Measurements from ENCODE around the gene HIPK3.

- no peak; the same call in 1 of the 2 replicates for TF ChIP-seq CTCF (IDR thresholded peaks at IDR 0.05; ENCODE audit: low read depth, low read length)
- no peak for TF ChIP-seq EZH2phosphoT487 (IDR thresholded peaks at IDR 0.05; ENCODE audit: low read depth)
Observed at GRCh38 chr11:33256813-33257159, 395 bp upstream of the HIPK3 start.

Measured in OCI-LY3 (cell line).